ENCODE data around the gene GATA3. TPM values are rescaled to one million over a fixed set of nuclear protein-coding genes. Genes with fewer than 3 reads are reported as not detected.

Gene GATA3
- total RNA-seq, 3 donors from 2014 or later (not counting 1 experiment from before 2014, with no cell fraction given): 50.3 to 92.2 (median 68.8) TPM

GRCh38 chr10:8073691-8074416, 19.4 kb downstream of the GATA3 start:
- H3K9me3 ChIP-seq (ENCODE audit: control insufficient read depth, insufficient read depth, low read length): no peaks in the 10 kb centered on the region
- peaks cover 61% of the 10 kb centered on the region for H3K36me3 ChIP-seq (ENCODE audit: control insufficient read depth, insufficient read depth, low read length)
- WGBS (ENCODE audit: insufficient coverage): 61% methylated on average over 15 of the region's 15 CpGs
- intact Hi-C loops (cut with micrococcal nuclease): no loop called here
- Mint-ChIP-seq H3K9me3 (no peaks in the 10 kb centered on the region), H3K36me3 (peaks cover 46% of the 10 kb centered on the region), H3K27ac (peak overlapping the region; percentile 81), H3K27me3 (ENCODE audit: low read depth in 2 of 2) (no peaks in the 10 kb centered on the region), H3K4me3 (peak overlapping the region; percentile 13), H3K4me1 (peaks cover 42 to 50% of the 10 kb centered on the region in 2 donors)
- peak in 1 of 2 donors; percentile 25 for DNase-seq
- no peak for TF ChIP-seq CTCF (IDR thresholded peaks at IDR 0.05)
- no peak overlapping the region for H3K27ac ChIP-seq (ENCODE audit: low read length)
- peaks cover 16% of the 10 kb centered on the region for H3K4me1 ChIP-seq (ENCODE audit: control insufficient read depth, insufficient read depth, low read length)
- no peaks in the 10 kb centered on the region for H3K27me3 ChIP-seq (ENCODE audit: control insufficient read depth, insufficient read depth, low read length)
- H3K4me3 ChIP-seq (ENCODE audit: low read length): no peak overlapping the region
- peak; percentile 54 to 71 (median 57) for ATAC-seq

GRCh38 chr10:8074881-8075280, 20.4 kb downstream of the GATA3 start:
- H3K27me3 ChIP-seq (ENCODE audit: control insufficient read depth, insufficient read depth, low read length): no peaks in the 10 kb centered on the region
- no peak overlapping the region for H3K4me3 ChIP-seq (ENCODE audit: low read length)
- peaks cover 37% of the 10 kb centered on the region for H3K36me3 Mint-ChIP-seq
- DNase-seq (no peak), ATAC-seq (no peak)
- WGBS (ENCODE audit: insufficient coverage): 90% methylated on average over 8 of the region's 14 CpGs
- intact Hi-C loops (cut with micrococcal nuclease): no loop called here
- peak overlapping the region; percentile 81 for H3K27ac Mint-ChIP-seq
- peak overlapping the region; percentile 21 for H3K4me3 Mint-ChIP-seq
- no peaks in the 10 kb centered on the region for H3K9me3 Mint-ChIP-seq
- H3K27me3 Mint-ChIP-seq (ENCODE audit: low read depth in 2 of 2): no peaks in the 10 kb centered on the region
- H3K4me1 ChIP-seq (ENCODE audit: control insufficient read depth, insufficient read depth, low read length): peaks cover 7% of the 10 kb centered on the region
- H3K27ac ChIP-seq (ENCODE audit: low read length): no peak overlapping the region
- no peak for TF ChIP-seq CTCF (IDR thresholded peaks at IDR 0.05)
- peaks cover 35 to 43% of the 10 kb centered on the region in 2 donors for H3K4me1 Mint-ChIP-seq
- H3K36me3 ChIP-seq (ENCODE audit: control insufficient read depth, insufficient read depth, low read length): peaks cover 54% of the 10 kb centered on the region
- H3K9me3 ChIP-seq (ENCODE audit: control insufficient read depth, insufficient read depth, low read length): no peaks in the 10 kb centered on the region

- Histone ChIP-seq H3K27me3 (ENCODE audit: control insufficient read depth, insufficient read depth, low read length) (no peaks in the 10 kb centered on the region), H3K9me3 (ENCODE audit: control insufficient read depth, insufficient read depth, low read length) (no peaks in the 10 kb centered on the region), H3K36me3 (ENCODE audit: control insufficient read depth, insufficient read depth, low read length) (peaks cover 47% of the 10 kb centered on the region), H3K4me3 (ENCODE audit: low read length) (no peak overlapping the region), H3K4me1 (ENCODE audit: control insufficient read depth, insufficient read depth, low read length) (peaks cover 5% of the 10 kb centered on the region), H3K27ac (ENCODE audit: low read length) (no peak overlapping the region)
- Mint-ChIP-seq H3K4me1 (peaks cover 31 to 39% of the 10 kb centered on the region in 2 donors), H3K36me3 (peaks cover 30% of the 10 kb centered on the region), H3K4me3 (no peak overlapping the region), H3K27me3 (ENCODE audit: low read depth in 2 of 2) (no peaks in the 10 kb centered on the region), H3K27ac (peak overlapping the region in 1 of 2 donors; percentile 81), H3K9me3 (no peaks in the 10 kb centered on the region)
- 93% methylated on average over 16 of the region's 19 CpGs for WGBS (ENCODE audit: insufficient coverage)
- intact Hi-C loops (cut with micrococcal nuclease): no loop called here
- DNase-seq (no peak), ATAC-seq (no peak)
- no peak for TF ChIP-seq CTCF (IDR thresholded peaks at IDR 0.05)
Observed at GRCh38 chr10:8075282-8076260, 21.1 kb downstream of the GATA3 start.

Data from natural killer cell (primary cell).